GM21576 (cell line): ENCODE measurements around the gene PGAP6.
"Not testable (repeated sequence)": the region's sequence is repeated elsewhere in the genome, so short reads cannot be mapped to it uniquely, and the experiment has no call there.

Experiments used
- ATAC-seq: cut with Tn5 transposase; IDR thresholded peaks from one replicate; pipeline ENCODE4 v1.9.1; 2021; ENCODE audit warnings: mild to moderate bottlenecking, moderate library complexity; ENCODE audit not compliant: unreplicated experiment

The PGAP6 gene

GRCh38 chr16:401468-402348 lies 19.9 kb upstream of the PGAP6 start, which contains the start of gene DECR2:
TSS of gene DECR2 (plus strand) at chr16:401885. CDS start at chr16:401964, 79 bp downstream.
- peak; percentile 38 for ATAC-seq

GRCh38 chr16:400061-400591 lies 18.3 kb upstream of the PGAP6 start:
- ATAC-seq: no peak

- no peak for ATAC-seq
Observed at GRCh38 chr16:399340-400019, 17.7 kb upstream of the PGAP6 start.

DNA sequence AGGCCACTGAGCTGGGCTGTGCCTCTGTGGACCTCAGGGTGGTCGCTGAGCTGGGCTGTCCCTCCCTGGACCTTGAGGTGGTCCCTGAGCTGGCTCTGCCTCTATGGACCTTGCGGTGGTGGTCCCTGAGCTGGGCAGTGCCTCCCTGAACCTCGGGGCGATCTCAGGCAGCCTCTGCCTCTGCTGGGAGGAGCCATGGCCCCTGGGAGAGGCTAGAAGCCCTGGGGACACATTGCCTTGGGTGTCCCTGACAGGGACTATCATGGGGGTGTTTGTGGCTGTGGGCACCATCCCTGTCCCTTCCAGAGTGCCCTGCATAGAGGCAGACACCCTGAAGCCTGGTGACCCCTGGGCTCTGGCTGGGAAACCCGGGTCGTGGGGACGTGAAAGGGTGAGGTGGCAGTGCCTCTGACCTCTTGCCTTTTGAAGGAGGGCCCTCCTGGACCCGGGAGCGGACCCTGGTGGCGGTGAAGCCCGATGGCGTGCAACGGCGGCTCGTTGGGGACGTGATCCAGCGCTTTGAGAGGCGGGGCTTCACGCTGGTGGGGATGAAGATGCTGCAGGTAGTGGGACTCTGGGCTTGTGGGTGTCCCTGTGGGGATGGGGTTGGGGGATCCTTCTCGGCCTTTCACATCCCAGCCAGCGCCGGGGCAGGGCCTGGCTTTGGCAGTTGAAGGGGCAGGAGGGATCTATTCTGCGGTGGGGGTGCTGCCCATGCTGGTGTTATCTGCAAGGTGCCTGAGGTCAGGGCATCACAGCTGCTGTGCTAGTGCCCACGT lies 17.0 kb upstream of the PGAP6 start:
- no peak for ATAC-seq

DNA sequence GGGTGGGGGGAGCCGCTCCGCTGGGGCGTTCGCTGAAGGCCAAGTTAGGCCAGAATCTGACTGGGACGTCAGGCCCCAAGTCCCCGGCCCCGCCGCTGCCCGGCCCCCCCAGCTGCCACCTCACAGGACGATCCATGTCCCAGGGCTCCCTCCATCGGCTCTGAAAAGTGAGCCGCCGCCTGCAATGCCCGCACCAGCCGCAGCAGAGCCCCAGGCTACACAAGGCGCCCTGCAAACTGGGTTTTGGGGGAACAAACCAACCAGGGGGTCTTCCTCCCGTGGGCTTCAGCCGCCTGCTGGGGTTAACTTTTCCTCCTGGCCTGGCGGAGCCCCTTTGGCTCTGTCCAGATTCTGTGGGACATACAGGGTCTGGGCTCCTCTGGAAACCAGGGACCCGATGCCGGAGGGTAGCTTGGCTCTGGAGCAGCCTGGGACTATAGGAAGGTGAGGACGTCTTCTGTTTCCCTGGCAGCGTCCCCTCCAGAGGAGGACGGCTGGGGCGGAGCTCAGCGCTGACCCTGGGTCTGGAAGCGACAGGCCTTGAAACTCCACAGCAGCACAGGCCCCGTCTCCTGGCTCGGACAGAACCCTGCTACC lies 16.1 kb upstream of the PGAP6 start:
- no peak for ATAC-seq

- no peak for ATAC-seq
Observed at GRCh38 chr16:397135-397661, 15.4 kb upstream of the PGAP6 start, which contains the start of gene NME4. TSS of gene NME4 (plus strand) at chr16:397199. CDS start at chr16:397223, 24 bp downstream.

- ATAC-seq: no peak
Observed at GRCh38 chr16:396605-397004, 14.8 kb upstream of the PGAP6 start.

DNA sequence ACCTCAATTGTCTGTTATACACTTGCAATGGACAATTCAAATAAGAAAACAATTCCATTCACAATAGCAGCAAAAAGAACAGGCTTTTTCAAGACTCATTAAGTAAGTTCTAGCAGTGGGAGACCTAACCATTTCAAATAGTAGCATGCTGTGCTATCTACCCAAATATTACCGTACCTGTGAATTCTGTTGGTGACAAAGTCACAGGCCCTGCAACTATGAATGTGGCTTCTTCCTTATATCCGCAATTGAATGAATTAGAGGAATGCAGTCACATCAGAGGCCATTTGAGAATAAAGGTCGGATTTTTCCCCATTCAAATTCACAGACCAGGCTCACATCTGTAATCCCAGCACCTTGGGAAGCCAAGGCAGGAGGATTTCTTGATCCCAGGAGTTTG lies 14.4 kb upstream of the PGAP6 start:
- ATAC-seq: no peak

GRCh38 chr16:392450-393030 lies 10.8 kb upstream of the PGAP6 start:
- no peak for ATAC-seq

- no peak for ATAC-seq
Observed at GRCh38 chr16:391885-392335, 10.1 kb upstream of the PGAP6 start.

GRCh38 chr16:389352-389751 lies 7.6 kb upstream of the PGAP6 start:
- ATAC-seq: no peak

GRCh38 chr16:387761-388666 lies 6.2 kb upstream of the PGAP6 start:
- not testable (repeated sequence) for ATAC-seq

DNA sequence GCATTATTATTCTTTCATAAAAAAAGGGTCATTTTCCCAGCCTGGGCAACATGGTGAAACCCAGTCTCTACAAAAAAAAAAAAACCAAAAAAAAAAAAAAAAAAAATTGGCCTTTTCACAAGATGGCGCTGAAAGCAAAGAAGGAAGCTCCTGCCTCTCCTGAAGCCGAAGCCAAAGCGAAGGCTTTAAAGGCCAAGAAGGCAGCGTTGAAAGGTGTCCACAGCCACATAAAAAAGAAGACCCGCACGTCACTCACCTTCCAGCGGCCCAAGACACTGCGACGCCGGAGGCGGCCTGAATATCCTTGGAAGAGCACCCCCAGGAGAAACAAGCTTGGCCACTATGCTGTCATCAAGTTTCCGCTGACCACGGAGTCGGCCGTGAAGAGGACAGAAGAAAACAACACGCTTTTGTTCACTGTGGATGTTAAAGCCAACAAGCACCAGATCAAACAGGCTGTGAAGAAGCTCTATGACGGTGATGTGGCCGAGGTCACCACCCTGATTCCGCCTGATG lies 4.9 kb upstream of the PGAP6 start:
- no peak for ATAC-seq

DNA sequence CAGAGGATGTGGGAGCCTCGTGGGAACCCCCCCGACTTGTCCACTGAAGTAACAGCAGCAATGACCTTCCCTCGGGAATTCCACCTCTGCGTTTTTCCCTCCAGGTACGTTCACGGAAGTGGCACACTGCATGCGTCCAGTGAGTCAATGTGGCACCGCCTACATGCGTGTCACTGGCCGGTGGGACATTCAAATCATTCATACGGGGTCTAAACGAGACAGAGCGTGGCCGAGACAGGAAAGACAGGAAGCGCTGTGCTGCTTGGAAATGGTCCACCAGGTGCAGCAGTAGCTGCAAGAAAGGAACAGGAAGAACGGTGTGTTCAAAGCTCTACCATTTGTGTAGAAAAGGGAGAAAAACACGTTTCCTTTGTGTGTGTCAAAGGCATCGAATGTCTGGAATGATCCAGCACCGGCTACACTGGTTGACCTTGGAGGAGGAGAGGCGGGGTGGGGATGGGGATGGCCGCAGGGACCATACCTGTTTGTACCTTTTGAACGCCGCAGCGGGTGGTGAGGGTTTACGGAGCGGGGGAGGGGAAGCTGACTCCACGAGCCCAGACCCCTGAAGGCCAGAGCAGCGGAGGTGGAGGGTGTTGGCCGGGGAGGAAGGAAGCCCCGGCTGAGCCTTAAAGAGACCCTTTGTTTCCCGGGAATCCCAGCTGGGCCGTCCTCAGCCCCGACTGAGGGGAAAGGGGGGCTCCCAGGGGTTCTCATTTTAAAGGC lies 1.7 kb upstream of the PGAP6 start:
- no peak for ATAC-seq

DNA sequence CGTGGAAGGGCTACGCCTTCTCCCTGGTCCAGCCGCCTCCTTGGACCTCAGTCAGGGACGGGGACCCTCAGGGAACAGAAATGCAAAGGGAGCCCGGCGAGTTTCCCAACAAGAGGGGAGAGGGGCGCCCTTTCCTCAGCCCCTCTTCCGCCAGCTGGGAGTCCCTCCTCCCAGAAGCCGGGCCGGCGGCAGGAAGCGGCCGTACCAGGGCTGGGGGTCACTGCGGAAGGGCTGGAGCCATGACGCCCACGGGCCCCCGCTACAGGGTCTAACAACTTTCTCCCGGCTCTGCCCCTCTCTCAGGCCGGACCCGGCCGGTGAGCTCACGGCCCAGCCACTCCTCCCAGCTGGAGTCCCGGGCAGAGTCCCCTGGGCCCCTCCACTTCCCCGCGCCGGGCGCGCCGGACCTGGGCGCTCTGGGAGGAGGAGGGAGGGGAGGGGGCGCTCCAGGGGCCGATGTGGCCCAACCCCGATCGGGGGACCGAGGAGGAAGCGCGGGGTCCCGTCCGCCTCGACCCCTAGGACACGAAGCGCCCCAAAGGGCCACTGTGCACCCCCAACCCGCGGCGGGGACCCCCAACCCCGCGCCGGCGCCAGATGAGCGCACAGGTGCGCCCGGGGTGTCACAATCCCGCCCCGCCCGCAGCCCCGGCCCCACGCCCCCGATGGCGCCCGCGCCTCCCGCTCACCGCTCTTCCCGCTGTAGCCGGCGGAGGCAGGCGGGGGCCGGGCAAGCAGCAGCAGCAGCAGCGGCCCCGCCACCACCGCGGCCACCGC lies 578 bp downstream of the PGAP6 start:
- peak; percentile 18 for ATAC-seq

DNA sequence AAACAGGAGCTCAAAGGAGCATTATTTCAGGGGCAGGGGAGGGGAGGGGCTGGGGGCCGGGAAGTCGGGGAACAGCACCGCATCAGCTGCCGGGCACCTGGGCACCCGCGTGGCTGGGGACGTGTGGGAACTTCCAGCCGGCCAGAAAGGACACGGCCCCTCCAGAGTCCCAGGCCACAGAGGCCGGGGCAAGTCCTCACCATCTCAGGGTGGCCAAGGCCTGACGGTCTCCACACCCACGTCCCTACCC lies 1.1 kb downstream of the PGAP6 start:
- no peak for ATAC-seq

GRCh38 chr16:379961-380761 lies 1.6 kb downstream of the PGAP6 start:
- ATAC-seq: no peak
